KBM-7 (cell line): ENCODE measurements around the gene FAM149B1.
A peak's percentile ranks its signal among the peaks of the same experiment; 100 is the strongest.

ENCODE experiments used
- DNase-seq: peaks from one replicate; pipeline ENCODE4 v3.0.0-alpha.2; 2015
- in situ Hi-C: fragments of 300-500 bp; cut with MboI; formaldehyde crosslinking; loops from 2 replicates; pipeline ENCODE4 v1.14.3; 2020; ENCODE audit warnings: low sequenced_read_pairs, low pct_unique_long_range_greater_than_20kb, mixed read lengths

FAM149B1 gene

GRCh38 chr10:73168465-73168803 lies 515 bp downstream of the FAM149B1 start:
- DNase-seq, result no peak
- in situ Hi-C loops, result no loop called here

- in situ Hi-C loops, result no loop called here
- DNase-seq, result peak; percentile 5
These were observed 1.4 kb downstream of the FAM149B1 start for GRCh38 chr10:73169320-73169719.

- no peak for DNase-seq
- in situ Hi-C loops, result no loop called here
These were observed 4.9 kb downstream of the FAM149B1 start for GRCh38 chr10:73172867-73173266.

- in situ Hi-C loops, result no loop called here
These were observed 6.4 kb downstream of the FAM149B1 start for GRCh38 chr10:73174148-73174925.

GRCh38 chr10:73182568-73182967 lies 14.6 kb downstream of the FAM149B1 start:
- in situ Hi-C loops, result no loop called here
- DNase-seq, result no peak

More at GRCh38 chr10:73174148-73174925, 6.4 kb downstream of the FAM149B1 start:
- no peak for DNase-seq

DNA sequence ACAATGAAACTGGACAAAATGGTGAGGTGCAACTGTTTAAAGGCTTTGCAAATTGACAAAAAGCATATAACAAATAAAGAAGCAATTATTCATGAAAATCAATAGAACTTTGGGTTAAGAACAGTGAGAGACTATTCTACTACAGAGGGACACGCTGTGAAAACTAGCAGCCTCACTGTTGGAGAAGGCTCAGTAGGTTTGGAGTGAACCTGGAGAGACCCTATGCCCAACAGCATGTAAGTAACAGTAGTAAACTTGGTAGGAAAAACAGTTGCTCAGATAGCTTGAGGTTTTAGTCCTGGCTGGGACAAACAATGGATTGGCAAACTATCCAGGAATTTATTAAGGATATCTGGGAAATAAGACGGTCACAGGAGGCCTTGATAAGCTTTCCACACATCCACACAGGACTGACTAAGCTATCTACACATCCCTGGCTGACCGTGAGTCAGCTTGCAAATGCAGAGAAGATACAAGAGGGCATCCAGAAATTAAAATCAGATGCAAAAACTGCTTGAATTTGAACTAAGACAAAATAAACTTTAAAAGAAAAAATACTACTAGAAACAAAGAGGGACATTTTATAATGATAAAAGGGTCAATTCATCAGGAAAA lies 15.9 kb downstream of the FAM149B1 start:
- no peak for DNase-seq
- in situ Hi-C loops, result no loop called here

GRCh38 chr10:73186266-73186665 lies 18.3 kb downstream of the FAM149B1 start:
- in situ Hi-C loops, result no loop called here

GRCh38 chr10:73190188-73190587 lies 22.3 kb downstream of the FAM149B1 start:
- in situ Hi-C loops, result no loop called here
- DNase-seq, result no peak

More at GRCh38 chr10:73186266-73186665, 18.3 kb downstream of the FAM149B1 start:
- DNase-seq, result no peak

- in situ Hi-C loops, result no loop called here
- DNase-seq, result no peak
These were observed 37.2 kb downstream of the FAM149B1 start for GRCh38 chr10:73205081-73205480.

- in situ Hi-C loops, result no loop called here
- DNase-seq, result peak; percentile 7
These were observed 38.0 kb downstream of the FAM149B1 start for GRCh38 chr10:73205890-73206289.

GRCh38 chr10:73206385-73206784 lies 38.5 kb downstream of the FAM149B1 start:
- DNase-seq, result no peak
- in situ Hi-C loops, result no loop called here

- DNase-seq, result no peak
- in situ Hi-C loops, result no loop called here
These were observed 40.0 kb downstream of the FAM149B1 start for GRCh38 chr10:73207883-73208282.

DNA sequence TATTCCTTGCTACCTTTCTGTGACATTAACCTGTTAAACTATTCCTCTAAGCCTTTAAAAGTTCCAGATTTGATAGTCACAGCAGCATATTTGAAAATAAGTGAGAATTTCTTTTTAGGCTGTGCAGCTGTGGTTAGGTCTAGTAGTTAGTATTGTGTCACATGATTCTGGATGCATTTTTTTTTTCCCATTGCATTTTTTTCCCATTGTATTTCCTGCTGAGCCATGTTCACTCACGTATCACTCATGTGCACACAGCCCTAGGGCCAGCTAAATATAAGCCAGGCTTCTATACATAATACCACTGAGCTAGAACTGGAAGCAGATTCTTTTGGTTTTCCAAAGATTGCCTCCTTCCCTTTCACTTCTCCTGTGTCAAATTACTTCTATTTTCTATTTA lies 41.8 kb downstream of the FAM149B1 start:
- no peak for DNase-seq
- in situ Hi-C loops, result no loop called here

DNA sequence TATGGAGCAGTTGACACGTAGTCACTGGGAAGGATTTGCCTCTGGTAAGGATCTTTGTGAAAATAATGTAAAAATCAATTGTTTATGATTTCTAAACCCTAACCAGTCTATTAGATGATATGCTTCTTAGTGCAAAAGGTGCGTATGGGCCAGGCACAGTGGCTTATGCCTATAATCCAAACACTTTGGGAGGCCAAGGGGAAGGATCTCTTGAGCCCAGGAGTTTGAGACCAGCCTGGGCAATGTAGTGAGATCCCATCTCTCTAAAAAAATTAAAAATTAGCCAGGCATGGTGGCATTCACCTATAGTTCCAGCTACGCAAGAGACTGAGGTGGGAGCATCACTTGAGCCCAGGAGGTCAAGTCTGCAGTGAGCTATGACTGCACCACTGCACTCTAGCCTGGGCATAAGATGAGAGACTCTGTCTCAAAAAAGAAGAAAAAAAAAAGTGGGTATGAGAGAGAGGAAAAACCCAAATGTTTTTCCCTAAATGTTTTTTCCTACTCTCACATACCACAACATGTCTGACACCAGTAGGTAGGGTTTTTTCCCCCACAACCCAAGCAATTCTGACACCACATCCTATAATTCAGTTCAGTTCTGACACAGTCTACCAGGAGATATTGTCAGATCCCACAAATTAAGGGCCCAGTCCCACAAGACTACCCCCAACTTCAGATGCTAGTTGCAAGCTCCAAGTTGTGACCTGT lies 42.6 kb downstream of the FAM149B1 start:
- DNase-seq, result no peak
- in situ Hi-C loops, result no loop called here

GRCh38 chr10:73211106-73211811 lies 43.3 kb downstream of the FAM149B1 start:
- no peak for DNase-seq
- in situ Hi-C loops, result no loop called here

DNA sequence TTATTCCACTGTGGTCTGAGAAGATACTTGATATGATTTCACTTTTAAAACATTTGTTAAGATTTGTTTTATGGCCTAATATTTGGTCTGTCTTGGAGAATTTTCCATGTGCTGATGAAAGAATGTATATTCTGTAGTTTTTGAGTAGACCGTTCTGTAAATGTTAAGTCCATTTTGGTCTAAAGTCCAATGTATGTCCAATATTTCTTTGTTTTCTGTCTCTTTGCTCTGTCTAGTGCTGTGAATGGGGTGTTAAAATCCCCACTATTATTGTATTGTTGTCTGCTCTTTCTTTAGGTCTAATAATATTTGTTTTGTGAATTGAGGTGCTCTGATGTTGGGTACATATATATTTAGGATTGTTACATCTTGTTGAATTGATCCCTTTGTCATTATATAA lies 47.8 kb downstream of the FAM149B1 start:
- in situ Hi-C loops, result no loop called here
- no peak for DNase-seq

DNA sequence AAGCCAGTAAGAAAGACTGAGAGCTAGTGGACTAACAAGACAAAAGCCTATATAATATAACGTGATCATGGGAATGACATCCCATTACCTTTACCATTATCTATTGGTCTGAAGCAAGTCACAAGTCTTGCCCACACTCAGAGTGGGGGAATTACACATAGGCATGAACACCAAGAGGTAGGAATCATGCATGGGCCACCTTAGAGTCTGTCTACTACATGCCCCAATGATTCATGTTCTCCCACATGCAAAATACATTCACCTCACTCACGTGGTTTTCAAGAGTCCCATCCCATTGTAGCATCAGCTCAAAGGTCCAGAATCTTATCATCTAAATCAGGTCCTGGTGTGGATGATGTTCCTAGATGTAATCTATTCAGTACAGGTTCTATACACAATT lies 49.7 kb downstream of the FAM149B1 start:
- no peak for DNase-seq
- in situ Hi-C loops, result no loop called here

GRCh38 chr10:73218431-73219191 lies 50.7 kb downstream of the FAM149B1 start:
- in situ Hi-C loops, result no loop called here

DNA sequence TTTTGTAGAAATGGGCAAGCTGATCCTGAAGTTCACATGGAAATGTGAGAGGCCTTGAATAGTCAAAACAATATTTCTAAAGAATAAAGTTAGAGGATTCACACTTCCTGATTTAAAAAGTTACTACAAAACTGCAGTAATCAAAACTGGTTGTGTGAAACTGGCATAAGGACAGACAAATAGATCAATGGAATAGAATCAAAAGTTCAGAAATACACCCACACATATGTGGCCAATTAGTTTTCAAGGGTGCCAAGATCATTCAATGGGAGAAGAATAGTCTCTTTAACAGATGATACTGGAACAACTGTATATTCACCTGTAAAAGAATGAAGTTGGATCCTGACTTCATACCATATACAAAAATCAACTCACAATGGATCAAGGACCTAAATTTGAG lies 51.5 kb downstream of the FAM149B1 start:
- DNase-seq, result no peak

More at GRCh38 chr10:73218431-73219191, 50.7 kb downstream of the FAM149B1 start:
- DNase-seq, result peak; percentile 46

More for the DNA sequence above, 51.5 kb downstream of the FAM149B1 start:
- in situ Hi-C loops, result no loop called here
